Pons (tissue), 1 donor: ENCODE data around the gene PSMB7.

Experiments used
- DNase-seq: peaks from one replicate; pipeline ENCODE4 v3.0.0-alpha.2; 2016; ENCODE audit warnings: low spot score

Gene PSMB7

DNA sequence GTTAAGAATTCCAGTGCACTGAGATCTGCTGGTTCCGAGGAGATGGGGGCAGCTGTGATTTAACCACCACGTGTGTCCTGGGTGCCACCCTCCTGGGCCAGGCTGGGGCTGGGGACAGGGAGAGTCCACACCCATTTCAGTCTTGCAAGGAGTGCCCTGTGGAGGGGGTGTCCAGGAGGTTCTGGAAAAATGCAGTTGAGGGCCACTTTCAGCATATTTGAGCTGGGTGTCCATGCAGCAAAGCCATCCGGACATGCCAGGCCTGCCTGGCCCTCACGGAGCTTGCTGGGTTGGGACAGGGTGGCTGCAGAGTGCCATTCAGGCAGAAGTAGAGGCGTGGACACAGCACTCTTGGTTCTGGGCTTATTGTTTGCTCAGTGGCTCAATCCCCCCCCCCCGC, 89.4 kb downstream of the PSMB7 start:
- DNase-seq: no peak

DNA sequence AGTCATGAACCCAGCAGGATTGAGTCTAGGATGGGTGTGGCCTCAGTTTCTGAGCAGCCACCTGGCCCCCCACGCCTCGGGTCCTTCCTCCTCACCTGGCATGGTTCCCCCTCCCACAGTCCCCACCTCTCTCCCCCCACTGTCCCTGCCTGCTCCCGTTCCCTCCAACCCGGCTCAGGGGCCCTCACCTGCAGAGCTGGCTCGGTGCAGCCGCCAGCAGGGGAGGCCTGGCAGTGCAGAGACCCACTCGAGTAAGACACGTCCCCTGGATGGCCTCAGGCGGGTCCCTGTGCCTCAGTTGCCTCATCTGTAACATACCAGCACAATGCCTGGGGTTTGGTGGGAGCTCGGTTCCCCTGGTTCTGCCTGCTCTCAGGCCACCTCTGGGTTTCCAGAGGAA, 91.3 kb downstream of the PSMB7 start:
- DNase-seq: no peak

DNA sequence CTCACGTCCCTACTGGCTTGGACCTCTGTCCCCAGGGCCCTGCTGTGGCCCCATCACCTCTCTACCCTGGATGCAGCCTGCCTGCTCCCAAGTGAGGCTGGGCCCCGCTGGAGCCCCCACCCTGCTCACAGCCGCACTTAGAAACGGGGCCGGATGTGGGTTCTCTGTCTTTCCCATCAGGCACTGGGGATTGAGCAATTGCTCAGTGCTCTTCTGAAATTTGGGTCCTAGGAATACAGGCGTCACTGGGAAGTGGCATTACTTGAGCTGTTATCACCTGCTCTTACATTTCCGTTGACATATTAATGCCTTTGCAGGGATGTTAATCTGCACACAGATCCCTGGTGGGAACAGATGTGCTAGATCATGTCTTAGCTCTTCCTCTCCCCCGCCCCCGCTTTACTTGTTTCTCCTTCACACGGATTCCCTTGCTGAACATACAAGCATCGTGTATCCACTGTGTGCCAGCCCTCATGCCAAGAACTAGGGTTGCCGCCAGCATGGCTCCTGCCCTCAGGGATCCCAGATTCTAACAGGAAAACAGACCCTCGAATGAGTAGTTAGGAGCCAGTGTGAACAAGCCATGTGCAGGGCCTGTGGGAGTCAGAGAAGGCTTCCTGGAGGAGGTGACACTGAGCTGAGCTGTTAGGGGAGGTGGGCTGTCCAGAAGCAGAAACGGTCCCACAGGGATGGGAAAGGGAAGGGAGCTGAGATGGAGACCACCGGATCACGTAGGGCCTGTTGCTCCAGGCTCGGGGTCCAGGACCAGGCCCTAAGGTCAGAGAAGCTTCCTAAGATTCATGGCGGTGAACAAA, 92.4 kb downstream of the PSMB7 start:
- DNase-seq: no peak

DNA sequence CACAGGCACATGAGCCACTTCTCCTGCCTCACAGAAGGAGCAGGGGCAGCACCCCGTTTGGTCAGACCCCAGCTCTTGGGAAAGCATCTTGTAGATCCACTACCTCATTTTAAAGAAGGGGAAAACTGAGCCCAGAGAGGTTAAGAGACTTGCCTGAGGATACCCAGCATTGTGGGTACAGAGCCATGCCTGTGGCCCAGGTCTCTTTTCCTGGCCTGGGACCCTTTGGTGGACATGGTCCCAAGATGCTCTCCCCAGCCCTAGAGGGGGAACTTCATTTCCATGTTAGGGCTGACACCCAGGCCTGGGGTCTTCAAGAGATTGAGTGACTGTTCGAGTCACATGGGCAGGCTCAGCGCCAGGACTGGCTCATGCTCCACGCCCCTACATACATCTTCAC, 93.3 kb downstream of the PSMB7 start:
- no peak for DNase-seq

DNA sequence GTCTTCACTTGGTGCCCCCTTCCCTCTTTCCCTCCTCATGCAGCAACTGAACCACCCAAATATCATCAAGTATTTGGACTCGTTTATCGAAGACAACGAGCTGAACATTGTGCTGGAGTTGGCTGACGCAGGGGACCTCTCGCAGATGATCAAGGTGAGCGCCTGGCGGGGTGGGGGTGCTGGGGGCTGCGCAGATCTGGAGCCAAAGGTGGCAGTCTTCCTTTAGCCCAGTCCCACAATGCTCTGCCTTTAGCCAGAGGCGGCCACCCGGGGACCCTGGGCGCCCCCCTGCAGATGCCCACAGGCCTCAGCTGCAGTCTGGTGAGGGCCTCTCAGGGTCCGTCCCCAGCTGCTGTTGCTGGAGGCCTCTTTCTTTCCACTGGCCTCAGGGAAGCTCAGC, 93.8 kb downstream of the PSMB7 start:
- no peak for DNase-seq

DNA sequence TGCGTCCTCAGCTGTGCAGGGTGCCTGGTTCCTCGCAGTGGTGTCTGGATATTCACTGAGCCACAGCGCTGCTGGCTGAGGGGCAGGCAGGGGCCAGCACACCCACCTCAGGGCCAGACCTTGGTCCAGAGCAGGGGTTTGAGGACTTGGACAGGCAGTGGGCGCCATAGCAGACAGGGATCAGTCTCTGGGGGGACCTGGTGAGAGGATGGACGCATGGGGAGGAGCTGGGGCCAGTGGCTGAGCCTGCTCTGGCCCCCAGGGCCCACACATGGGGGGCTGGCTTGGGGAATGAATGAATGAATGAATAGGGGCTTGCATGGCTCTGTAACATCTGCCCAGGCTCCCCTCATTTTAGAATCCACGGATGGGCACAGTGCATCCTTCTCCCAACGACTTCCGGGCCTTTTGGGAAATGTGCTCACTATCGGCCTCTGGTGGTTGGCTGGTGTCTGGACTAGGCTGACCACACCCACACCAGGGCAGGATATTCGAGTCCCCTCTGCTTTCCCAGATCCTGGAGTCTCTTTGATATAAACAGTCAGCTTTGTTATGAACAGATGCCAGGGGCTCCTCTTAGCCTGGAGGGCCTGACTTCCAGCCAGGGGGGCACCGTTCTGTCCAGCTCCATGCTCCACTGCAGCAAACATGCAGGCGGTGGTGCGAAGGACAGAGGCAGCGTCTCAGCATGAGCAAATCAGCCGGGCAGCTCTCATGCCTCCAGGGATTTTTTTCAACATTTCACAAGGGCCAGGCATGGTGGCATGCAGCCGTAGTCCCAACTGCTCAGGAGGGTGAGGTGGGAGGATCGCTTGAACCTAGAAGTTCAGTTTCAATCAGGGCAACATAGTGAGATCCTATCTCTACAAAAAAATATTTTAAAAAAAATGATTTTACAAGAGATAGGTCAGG, 94.9 kb downstream of the PSMB7 start:
- DNase-seq: peak; percentile 37

GRCh38 chr9:124315882-124316281, 99.4 kb downstream of the PSMB7 start:
- DNase-seq: no peak

DNA sequence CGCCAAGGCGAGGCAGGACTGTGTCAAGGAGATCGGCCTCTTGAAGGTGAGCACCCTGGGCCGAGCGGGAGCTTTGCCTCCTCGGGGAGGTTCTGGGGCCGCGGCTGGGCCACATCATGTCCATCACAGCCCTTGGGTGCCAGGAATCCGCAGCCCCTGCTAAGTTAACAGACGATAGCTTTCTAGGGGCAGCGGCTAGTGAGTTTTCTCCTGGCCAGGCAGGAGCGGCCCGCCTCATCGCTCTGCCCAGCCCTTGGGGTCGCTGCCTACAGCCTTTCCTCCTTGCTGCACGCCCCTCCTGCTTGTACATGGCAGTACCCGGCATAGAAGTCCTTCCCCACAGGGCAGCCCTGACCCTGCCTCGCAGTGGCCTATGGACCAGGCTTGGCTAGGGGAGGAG, 101.3 kb downstream of the PSMB7 start:
- DNase-seq: no peak

GRCh38 chr9:124312290-124313265, 102.7 kb downstream of the PSMB7 start:
- DNase-seq: no peak

DNA sequence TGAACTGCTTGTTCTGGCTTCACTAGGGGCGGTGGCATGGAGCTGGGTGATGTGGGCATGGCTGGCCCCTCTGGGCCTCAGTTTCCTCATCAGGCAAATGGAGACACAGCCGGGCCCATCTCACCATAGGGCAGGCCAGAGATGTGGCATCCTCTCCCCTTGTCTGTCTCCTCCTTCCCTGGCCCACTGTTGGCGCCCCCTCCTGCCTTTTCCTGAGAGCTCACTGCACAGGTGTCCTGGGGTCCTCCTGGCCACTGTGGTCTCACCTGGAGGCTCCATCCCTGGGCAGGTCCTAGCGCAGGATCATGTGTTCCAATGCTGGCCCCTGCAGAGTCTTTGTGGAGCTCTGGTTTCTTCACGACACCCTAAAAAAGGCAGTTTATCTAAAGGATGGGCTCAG, 104.0 kb downstream of the PSMB7 start:
- DNase-seq: no peak

DNA sequence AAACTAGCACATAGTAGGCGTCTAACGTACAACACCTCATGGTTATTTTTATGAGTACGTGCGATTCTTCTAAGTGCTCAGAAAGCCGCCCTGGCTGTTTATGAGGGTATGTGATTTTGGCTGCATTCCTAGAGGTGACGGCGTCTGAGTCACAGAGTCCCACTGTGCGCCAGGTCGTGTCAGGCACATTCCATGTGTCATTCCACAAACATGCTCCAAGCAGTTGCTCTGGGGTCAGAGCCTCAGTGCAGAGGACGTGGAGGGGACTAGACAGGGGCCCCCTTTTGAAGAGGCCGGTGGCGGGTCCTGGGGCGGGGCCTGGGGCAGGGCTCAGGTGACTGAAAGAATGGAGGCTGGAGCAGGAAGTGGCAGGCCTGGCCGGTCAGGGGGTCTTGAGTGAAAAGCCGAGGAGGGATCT, 105.6 kb downstream of the PSMB7 start:
- no peak for DNase-seq

- no peak for DNase-seq
Observed at GRCh38 chr9:124308606-124309491, 106.4 kb downstream of the PSMB7 start.

DNA sequence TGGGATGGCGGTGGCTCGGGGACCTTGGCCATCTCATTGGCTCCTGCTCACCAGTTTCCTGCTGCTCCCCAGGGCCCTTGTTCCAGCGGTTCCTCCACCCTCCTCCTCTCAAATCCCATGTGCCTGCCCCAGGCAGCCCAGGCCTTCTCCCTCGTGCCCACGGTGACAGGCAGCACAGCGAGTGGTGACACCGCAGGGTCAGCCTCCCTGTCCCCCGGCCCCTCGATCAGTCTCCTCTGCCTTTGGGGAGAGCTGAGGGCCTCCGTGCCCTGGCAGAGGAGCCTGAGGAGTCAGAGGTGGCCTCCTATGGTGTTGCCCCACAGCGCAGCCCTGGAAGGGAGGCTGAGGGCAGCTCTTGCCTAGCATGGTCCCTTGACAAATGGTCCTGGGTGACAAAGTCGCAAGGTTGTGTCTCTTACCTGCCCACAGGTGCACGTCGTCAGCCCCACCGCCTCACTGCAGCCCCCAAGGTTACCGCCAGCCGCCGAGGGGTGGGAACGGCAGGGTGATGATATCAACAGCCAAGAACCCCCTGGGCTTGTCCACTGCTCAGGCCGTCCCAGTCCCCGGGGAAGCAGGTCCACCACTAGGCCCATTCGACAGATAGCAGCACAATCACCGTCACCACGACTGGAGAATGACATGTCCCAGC, 107.7 kb downstream of the PSMB7 start:
- DNase-seq: no peak

DNA sequence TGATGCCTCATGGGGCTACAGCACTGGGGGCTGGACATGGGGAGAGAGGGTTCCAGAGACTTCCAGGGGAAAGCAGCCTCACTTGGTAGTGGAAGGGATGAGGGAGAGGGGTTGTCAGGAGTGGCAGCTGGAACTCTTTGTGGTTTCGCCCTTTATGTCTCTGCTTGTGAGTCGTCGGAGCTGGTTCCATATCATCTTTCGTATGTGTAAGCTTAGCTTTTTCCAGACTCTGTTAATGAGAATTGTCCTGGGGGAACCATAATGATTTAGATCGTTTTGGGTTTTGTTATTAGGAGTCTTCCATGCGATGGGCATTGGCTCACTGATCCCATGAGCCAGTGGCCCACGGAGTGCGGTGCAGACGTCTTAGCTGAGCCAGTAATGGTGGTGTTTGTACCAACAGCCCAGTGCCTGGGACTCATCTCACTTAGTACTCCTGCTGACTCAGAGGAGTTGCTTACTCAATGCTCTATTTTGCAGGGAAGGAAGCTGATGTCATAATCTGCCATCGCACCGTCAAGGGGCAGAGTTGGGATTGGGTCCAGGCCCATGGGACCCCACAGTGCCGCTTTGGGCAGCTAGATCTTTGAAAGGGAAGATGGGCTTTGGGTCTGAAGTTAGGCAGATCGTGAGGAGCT, 109.0 kb downstream of the PSMB7 start:
- no peak for DNase-seq

GRCh38 chr9:124304285-124304684, 111.0 kb downstream of the PSMB7 start:
- no peak for DNase-seq

- no peak for DNase-seq
Observed at GRCh38 chr9:124303762-124304161, 111.5 kb downstream of the PSMB7 start.
